ELR (cell line): ENCODE data around the gene DMRTC2.

Experiments
- DNase-seq: peaks from one replicate; pipeline ENCODE4 v3.0.0-alpha.2; 2015; ENCODE audit warnings: low read depth

DMRTC2 gene

DNA sequence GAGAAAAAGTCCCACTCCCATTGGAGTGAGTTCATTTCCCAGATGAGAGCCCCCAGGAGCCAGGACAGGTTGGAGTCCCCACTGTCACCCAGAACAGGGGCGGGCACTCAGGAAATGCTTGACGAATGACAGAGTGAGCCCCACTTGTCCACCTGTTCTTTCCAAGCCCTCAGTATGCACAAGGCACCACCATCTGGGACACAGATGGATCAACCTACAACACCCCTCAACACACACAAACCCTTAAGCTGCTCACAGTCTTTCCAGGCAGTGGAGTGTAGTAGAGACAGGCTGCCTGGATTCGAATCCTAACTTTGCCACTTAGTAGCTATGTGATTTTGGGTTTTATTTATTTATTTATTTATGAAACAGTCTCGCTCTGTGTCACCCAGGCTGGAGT is 46.1 kb downstream of the DMRTC2 start:
- no peak for DNase-seq

GRCh38 chr19:41892173-41892902 is 47.5 kb downstream of the DMRTC2 start:
- DNase-seq, result no peak

GRCh38 chr19:41893899-41894298 is 49.1 kb downstream of the DMRTC2 start:
- DNase-seq, result peak; percentile 43

- DNase-seq, result no peak
Measured at GRCh38 chr19:41894350-41894749, 49.5 kb downstream of the DMRTC2 start.

DNA sequence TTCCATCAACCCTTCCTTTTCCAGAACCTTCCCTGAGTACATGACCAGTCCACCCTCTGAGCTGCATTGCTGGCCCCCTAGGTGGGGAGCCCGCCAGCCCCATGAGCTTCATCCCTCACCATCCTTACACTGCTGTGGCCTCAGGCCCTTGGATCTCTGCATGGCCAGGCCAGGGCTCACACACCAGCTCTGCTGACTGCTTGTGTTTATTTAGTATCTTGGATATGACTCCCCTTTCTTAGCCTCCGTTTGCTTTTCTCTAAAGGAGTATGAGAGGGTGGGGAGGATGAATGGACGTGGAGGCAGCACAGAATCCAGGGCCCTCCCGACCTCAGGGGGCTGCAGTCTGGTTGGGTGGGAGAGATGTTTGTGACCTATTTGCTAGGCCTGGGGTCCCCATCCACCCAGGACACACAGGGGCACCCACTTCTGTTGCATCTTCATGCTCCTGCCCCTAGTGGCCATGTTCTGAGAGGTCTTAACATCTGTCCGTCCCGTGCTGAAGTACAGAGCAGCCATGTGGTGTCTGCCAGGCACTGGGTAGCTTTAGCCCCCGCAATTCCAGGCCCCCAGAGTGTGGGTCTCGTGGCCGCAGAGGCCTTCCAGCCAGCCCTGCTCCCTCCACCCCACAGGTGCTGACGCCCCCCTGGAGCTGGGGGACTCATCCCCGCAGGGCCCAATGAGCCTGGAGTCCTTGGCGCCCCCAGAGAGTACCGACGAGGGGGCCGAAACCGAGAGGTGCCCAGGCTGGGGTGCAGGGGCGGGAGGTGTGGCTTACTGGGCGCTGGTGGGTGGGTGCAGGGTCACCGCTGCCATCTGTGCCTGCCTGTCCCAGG is 51.1 kb downstream of the DMRTC2 start:
- DNase-seq, result peak; percentile 45

- no peak for DNase-seq
Measured at GRCh38 chr19:41896581-41896942, 51.7 kb downstream of the DMRTC2 start.

DNA sequence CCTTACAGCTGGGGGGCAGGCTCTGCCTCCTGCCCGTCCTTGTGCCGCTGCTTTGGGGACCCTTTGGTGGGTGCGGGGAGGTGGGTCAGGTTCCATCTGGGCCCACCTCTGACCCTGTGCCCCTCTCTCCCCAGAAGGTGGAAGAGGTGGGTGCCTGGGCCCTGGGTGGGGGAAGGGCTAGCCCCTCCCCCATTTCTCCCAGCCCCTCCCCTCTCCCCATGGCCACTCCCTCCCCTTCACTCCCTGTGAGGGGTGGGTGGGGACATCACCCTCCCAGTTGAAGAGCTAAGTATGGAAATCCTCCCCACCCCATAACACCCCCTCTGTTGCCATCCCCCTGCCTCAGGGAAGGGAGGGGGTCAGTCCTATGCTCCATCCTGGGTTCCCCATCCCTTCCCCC is 52.3 kb downstream of the DMRTC2 start:
- no peak for DNase-seq

- DNase-seq, result no peak
Measured at GRCh38 chr19:41897820-41898219, 53.0 kb downstream of the DMRTC2 start.

- DNase-seq, result no peak
Measured at GRCh38 chr19:41898235-41898634, 53.4 kb downstream of the DMRTC2 start.
